CD4-positive, alpha-beta T cell (primary cell): ENCODE measurements around the gene TEKT3. TPM values are rescaled to one million over a fixed set of nuclear protein-coding genes. Genes with fewer than 3 reads are reported as not detected.

ENCODE experiments used
- ATAC-seq: fragments of 200-7000 bp; cut with Tn5 transposase; one replicate; pipeline ENCODE4 v1.10.0; 2022; ENCODE audit warnings: mild to moderate bottlenecking; ENCODE audit not compliant: poor library complexity
- CTCF ChIA-PET: fragments of 350-600 bp; sonication (Branson Sonifier 250); formaldehyde crosslinking; loops from one replicate; lab custom pipeline; 2021; ENCODE audit warnings: antibody characterized with exemption, inconsistent platforms; lab: Charles Lee
- POLR2A ChIA-PET: fragments of 350-600 bp; sonication (Branson Sonifier 250); formaldehyde crosslinking; loops from one replicate; lab custom pipeline; 2021; ENCODE audit warnings: antibody characterized with exemption, inconsistent platforms; lab: Charles Lee
- DNase-seq, 14 experiments: peaks; one replicate each; pipeline ENCODE4 v3.0.0-alpha.2; 2013 to 2020; ENCODE audit warnings: mixed read lengths in 2 of 14
- H3K27ac ChIP-seq, 2 donors: one replicate each; pipeline versions ENCODE4 v1.5.1 to v1.7.0; 2013; ENCODE audit warnings: low read length in 2 of 2, low read depth in 1 of 2, mild to moderate bottlenecking in 1 of 2
- H3K27me3 ChIP-seq, 2 experiments: 1 replicate in 1 of 2; 2 replicates in 1 of 2; pipeline versions ENCODE4 v1.6.1 to v1.7.0; 2013; ENCODE audit warnings: low read length in 2 of 2, control low read depth in 1 of 2, mild to moderate bottlenecking in 1 of 2, moderate library complexity in 1 of 2; ENCODE audit not compliant: insufficient read depth in 2 of 2, control insufficient read depth in 1 of 2
- H3K36me3 ChIP-seq: one replicate; pipeline ENCODE4 v1.6.1; 2013; ENCODE audit warnings: low read length, control low read depth; ENCODE audit not compliant: insufficient read depth
- H3K4me1 ChIP-seq: one replicate; pipeline ENCODE4 v1.6.1; 2013; ENCODE audit warnings: low read length, control low read depth; ENCODE audit not compliant: insufficient read depth
- H3K4me3 ChIP-seq: one replicate; pipeline ENCODE4 v1.5.1; 2013; ENCODE audit warnings: mild to moderate bottlenecking, low read length, moderate library complexity
- H3K9me3 ChIP-seq, 2 experiments: 1 replicate in 1 of 2; 2 replicates in 1 of 2; pipeline versions ENCODE4 v1.6.1 to v1.7.0; 2013; ENCODE audit warnings: low read length in 2 of 2, mild to moderate bottlenecking in 2 of 2, control low read depth in 1 of 2, moderate library complexity in 1 of 2; ENCODE audit not compliant: control insufficient read depth in 1 of 2, insufficient read depth in 1 of 2
- H3K27ac Mint-ChIP-seq: one replicate; pipeline ENCODE4 v1.8.0; 2020; ENCODE audit warnings: mixed read lengths
- H3K27me3 Mint-ChIP-seq: one replicate; pipeline ENCODE4 v1.8.0; 2021; ENCODE audit warnings: mixed read lengths
- H3K36me3 Mint-ChIP-seq: one replicate; pipeline ENCODE4 v1.8.0; 2021; ENCODE audit warnings: low read depth, mixed read lengths
- H3K4me1 Mint-ChIP-seq: one replicate; pipeline ENCODE4 v1.8.0; 2021; ENCODE audit warnings: low read depth, mixed read lengths
- H3K4me3 Mint-ChIP-seq: one replicate; pipeline ENCODE4 v1.8.0; 2020; ENCODE audit warnings: mild to moderate bottlenecking, mixed read lengths
- H3K9me3 Mint-ChIP-seq: one replicate; pipeline ENCODE4 v1.8.0; 2020; ENCODE audit warnings: mixed read lengths
- intact Hi-C, 2 experiments: fragments of 100-400 bp; cut with DNase I in 1 of 2; cut with micrococcal nuclease in 1 of 2; formaldehyde crosslinking; loops; one replicate each; pipeline versions ENCODE4 v1.15.1 to v1.9.0; 2023 to 2025; cut with DNase I, micrococcal nuclease
- total RNA-seq, 174 experiments: library from RNA in 2 of 174; stranded (reverse) in 2 of 174; gene quantifications; one replicate each; pipeline ENCODE4 v1.2.3 and lab custom pipeline; 2021 to 2026
- TF ChIP-seq, protein P1 (sequence below): fragments of 200-600 bp; IDR thresholded peaks from one replicate; pipeline ENCODE4 v1.8.0; 2022; ENCODE audit warnings: antibody characterized with exemption, mild to moderate bottlenecking

Gene TEKT3
- total RNA-seq, 2 experiments from 2014 or later = not detected

DNA sequence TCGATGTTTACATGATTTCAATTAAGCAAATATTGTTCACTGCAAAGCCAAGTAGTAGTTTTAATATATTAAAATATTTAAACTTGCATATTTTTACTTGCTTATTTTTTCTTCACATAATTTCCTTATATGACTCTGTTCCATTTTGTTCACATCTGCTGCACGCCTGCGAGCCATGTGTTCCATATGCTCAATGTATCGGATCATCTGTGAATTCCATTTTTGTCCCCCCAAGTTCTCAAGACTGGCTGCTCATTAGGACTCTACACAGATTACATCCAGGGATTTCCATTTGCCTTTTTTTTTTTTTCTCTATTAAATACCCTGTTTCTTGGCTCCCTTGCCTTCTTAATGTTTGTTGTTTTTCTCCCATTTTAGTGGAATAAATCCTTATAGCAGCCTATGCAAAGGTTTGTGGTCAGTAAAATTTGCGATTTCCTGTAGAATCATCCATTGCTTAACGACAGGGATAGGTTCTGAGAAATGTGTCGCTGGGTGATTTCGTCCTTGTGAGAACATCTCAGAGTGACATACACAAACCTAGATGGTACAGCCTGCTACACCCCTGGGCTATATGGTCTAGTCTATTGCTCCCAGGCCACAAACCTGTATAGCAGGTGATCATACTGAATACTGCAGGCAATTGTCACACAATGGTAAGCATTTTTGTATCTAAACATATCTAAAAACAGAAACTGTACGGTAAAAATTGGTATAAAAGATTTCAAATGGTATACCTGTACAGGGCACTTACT lies 30.2 kb upstream of the TEKT3 start:
- no peaks in the 10 kb centered on the region for H3K9me3 ChIP-seq
- H3K9me3 Mint-ChIP-seq = peaks cover 2% of the 10 kb centered on the region
- DNase-seq (no peak), ATAC-seq (no peak)
- H3K4me3 Mint-ChIP-seq = no peak overlapping the region
- no peaks in the 10 kb centered on the region for H3K36me3 Mint-ChIP-seq
- no peak overlapping the region for H3K27ac ChIP-seq
- peaks cover 36% of the 10 kb centered on the region for H3K27me3 Mint-ChIP-seq
- no peak overlapping the region for H3K4me3 ChIP-seq
- no peak overlapping the region for H3K27ac Mint-ChIP-seq
- intact Hi-C loops = no loop called here
- ChIA-PET POLR2A (no interaction called here), CTCF (no interaction called here)
- no peaks in the 10 kb centered on the region for H3K4me1 Mint-ChIP-seq
- no peaks in the 10 kb centered on the region for H3K36me3 ChIP-seq
- H3K27me3 ChIP-seq = no peaks in the 10 kb centered on the region
- H3K4me1 ChIP-seq = no peaks in the 10 kb centered on the region
- TF ChIP-seq, protein P1, sequence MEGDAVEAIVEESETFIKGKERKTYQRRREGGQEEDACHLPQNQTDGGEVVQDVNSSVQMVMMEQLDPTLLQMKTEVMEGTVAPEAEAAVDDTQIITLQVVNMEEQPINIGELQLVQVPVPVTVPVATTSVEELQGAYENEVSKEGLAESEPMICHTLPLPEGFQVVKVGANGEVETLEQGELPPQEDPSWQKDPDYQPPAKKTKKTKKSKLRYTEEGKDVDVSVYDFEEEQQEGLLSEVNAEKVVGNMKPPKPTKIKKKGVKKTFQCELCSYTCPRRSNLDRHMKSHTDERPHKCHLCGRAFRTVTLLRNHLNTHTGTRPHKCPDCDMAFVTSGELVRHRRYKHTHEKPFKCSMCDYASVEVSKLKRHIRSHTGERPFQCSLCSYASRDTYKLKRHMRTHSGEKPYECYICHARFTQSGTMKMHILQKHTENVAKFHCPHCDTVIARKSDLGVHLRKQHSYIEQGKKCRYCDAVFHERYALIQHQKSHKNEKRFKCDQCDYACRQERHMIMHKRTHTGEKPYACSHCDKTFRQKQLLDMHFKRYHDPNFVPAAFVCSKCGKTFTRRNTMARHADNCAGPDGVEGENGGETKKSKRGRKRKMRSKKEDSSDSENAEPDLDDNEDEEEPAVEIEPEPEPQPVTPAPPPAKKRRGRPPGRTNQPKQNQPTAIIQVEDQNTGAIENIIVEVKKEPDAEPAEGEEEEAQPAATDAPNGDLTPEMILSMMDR = no peak

DNA sequence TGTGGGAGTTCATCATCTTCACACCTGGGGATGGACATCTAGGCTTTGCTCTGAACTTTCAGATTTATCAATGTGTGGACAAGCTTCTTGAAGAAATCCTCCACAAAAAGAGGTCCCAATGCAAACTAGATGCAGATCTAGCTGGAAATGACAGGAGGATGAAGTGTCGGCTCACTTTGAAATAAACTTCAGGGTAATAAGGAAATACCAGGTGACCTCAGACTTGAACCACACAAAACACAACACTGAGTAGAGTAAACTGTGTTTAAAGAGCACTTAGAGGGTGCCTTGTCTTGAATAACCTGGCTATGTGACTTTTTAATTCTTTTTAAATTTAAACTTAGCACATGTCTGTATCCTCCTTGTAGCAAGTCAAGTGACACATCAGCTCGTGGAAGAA lies 27.2 kb upstream of the TEKT3 start:
- Histone ChIP-seq H3K9me3 (no peaks in the 10 kb centered on the region), H3K27ac (no peak overlapping the region), H3K27me3 (no peaks in the 10 kb centered on the region), H3K4me3 (no peak overlapping the region), H3K4me1 (no peaks in the 10 kb centered on the region), H3K36me3 (no peaks in the 10 kb centered on the region)
- Mint-ChIP-seq H3K4me1 (no peaks in the 10 kb centered on the region), H3K27ac (no peak overlapping the region), H3K4me3 (no peak overlapping the region), H3K9me3 (peaks cover 2% of the 10 kb centered on the region), H3K36me3 (no peaks in the 10 kb centered on the region), H3K27me3 (peaks cover 26% of the 10 kb centered on the region)
- ChIA-PET POLR2A (no interaction called here), CTCF (no interaction called here)
- intact Hi-C loops = no loop called here
- TF ChIP-seq, protein P1 = no peak
- ATAC-seq (no peak), DNase-seq (no peak)

DNA sequence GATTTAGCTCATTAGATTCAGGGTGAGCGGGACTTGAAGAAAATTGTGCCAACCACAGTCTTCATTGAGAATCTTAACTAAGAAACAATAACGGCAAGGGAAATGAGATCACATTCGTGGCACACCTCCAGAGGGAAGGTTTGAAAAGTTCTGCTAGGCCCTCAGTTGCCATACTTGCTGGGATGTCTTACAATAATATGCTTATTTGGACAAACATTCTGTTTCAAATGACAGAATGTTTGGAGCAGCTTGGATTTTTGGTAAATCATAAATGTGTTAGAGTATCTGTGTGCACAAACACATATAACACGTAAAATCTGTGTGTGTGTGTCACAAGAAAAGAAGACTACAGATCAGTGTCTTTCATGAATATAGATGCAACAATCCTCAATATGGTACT lies 24.6 kb upstream of the TEKT3 start:
- no peaks in the 10 kb centered on the region for H3K36me3 Mint-ChIP-seq
- Histone ChIP-seq H3K36me3 (no peaks in the 10 kb centered on the region), H3K4me1 (no peaks in the 10 kb centered on the region), H3K27me3 (no peaks in the 10 kb centered on the region), H3K4me3 (no peak overlapping the region), H3K27ac (no peak overlapping the region), H3K9me3 (no peaks in the 10 kb centered on the region)
- TF ChIP-seq, protein P1 = no peak
- H3K27ac Mint-ChIP-seq = no peak overlapping the region
- H3K27me3 Mint-ChIP-seq = peaks cover 15% of the 10 kb centered on the region
- intact Hi-C loops = no loop called here
- ATAC-seq (no peak), DNase-seq (no peak)
- peaks cover 2% of the 10 kb centered on the region for H3K9me3 Mint-ChIP-seq
- CTCF ChIA-PET = no interaction called here
- POLR2A ChIA-PET = no interaction called here
- no peak overlapping the region for H3K4me3 Mint-ChIP-seq
- H3K4me1 Mint-ChIP-seq = no peaks in the 10 kb centered on the region
